Ovary (tissue), 9 donors: ENCODE data around the gene FRY. TPM values are rescaled to one million over a fixed set of nuclear protein-coding genes. Genes with fewer than 3 reads are reported as not detected.
A peak's percentile ranks its signal among the peaks of the same experiment; 100 is the strongest.

Experiments
- DNase-seq, 5 donors: peaks; one replicate each; pipeline ENCODE4 v3.0.0-alpha.2; 2019 to 2020
- H3K27ac ChIP-seq, 2 donors: fragments of 200-600 bp; one replicate each; pipeline versions ENCODE4 v1.5.1 to v1.8.0; 2019 to 2022
- H3K27me3 ChIP-seq: fragments of 200-600 bp; one replicate; pipeline ENCODE4 v1.8.0; 2022
- H3K36me3 ChIP-seq: fragments of 200-600 bp; sonication (generic); one replicate; pipeline ENCODE4 v1.5.1; 2019
- H3K4me1 ChIP-seq: one replicate; pipeline ENCODE4 v1.8.1; 2013; ENCODE audit warnings: mild to moderate bottlenecking, moderate library complexity; ENCODE audit not compliant: insufficient read depth
- H3K4me3 ChIP-seq: fragments of 200-600 bp; sonication (generic); one replicate; pipeline ENCODE4 v1.5.1; 2017
- H3K9me3 ChIP-seq, 2 donors: fragments of 200-600 bp in 1 of 2; sonication (generic) in 1 of 2; one replicate each; pipeline versions ENCODE4 v1.5.1 to v1.8.1; 2013 to 2019; ENCODE audit warnings: mild to moderate bottlenecking in 1 of 2, moderate library complexity in 1 of 2
- EP300 ChIP-seq: sonication (generic); formaldehyde crosslinking; IDR thresholded peaks from one replicate; pipeline ENCODE4 v1.6.1; 2017; ENCODE audit warnings: antibody characterized with exemption
- POLR2A ChIP-seq: fragments of 450-650 bp; IDR thresholded peaks from one replicate; pipeline ENCODE4 v1.6.1; 2017; ENCODE audit warnings: antibody characterized with exemption, mild to moderate bottlenecking, moderate library complexity
- WGBS, 3 donors: extraction: QIAGEN DNeasy Blood & Tissue Kit in 1 of 3; methylation state at CpG; one replicate each; pipeline versions ENCODE4 v1.1.5 to v1.1.7; 2013 to 2017; 5-methylcytosine and 5-hydroxymethylcytosine counted together
- intact Hi-C, 4 donors: fragments of 100-400 bp; cut with DNase I; formaldehyde crosslinking; loops; one replicate each; pipeline versions ENCODE4 v1.11.0 to v1.15.1; 2022 to 2023
- polyA plus RNA-seq, 2 donors: library from polyadenylated mRNA; stranded (reverse); fragments of 200-250 nt in 1 of 2; fragments of 350-450 nt in 1 of 2; fragmentation: Illumina TruSeq in 1 of 2; extraction: RNeasy Lipid Tissue Mini Kit (QIAGEN cat#74804) in 1 of 2; gene quantifications; one replicate each; pipeline ENCODE4 v1.2.3, GENCODE V29; 2013 to 2014
- total RNA-seq, 7 donors: library from RNA; depleted of rRNA in 2 of 7; stranded (reverse); fragments of >200 nt in 2 of 7; fragmentation: NEBNext Ultra II Directional in 3 of 7; extraction: Animal tissue kit (Norgen Biotek cat#: 25700) in 3 of 7; gene quantifications; one replicate each; pipeline versions ENCODE4 v1.1.0 to v1.2.4, GENCODE V29; 2016 to 2023
- TF ChIP-seq, protein P1 (sequence below), 3 donors: fragments of 450-650 bp in 2 of 3; fragments of 200-600 bp in 1 of 3; IDR thresholded peaks; one replicate each; pipeline versions ENCODE4 v1.5.1 to v1.8.0; 2016 to 2022; ENCODE audit warnings: antibody characterized with exemption in 3 of 3, mild to moderate bottlenecking in 1 of 3
- donor health status: DM: no; HTN: no; CAD: no; lungs with moderate emphysema.
- donor health status: DM: no; HTN: no; CAD: no.
- donor health status: Bipolar disorder and iron deficiency.
- donor health status: DM: yes; HTN: yes; CAD: no.
- donor health status: DM: no; HTN: no; CAD: no.
- donor health status: DM: yes; HTN: yes; CAD: no.

The FRY gene
- total and polyA plus RNA-seq, 9 donors = 11.6 to 36.7 (median 19.4) TPM

DNA sequence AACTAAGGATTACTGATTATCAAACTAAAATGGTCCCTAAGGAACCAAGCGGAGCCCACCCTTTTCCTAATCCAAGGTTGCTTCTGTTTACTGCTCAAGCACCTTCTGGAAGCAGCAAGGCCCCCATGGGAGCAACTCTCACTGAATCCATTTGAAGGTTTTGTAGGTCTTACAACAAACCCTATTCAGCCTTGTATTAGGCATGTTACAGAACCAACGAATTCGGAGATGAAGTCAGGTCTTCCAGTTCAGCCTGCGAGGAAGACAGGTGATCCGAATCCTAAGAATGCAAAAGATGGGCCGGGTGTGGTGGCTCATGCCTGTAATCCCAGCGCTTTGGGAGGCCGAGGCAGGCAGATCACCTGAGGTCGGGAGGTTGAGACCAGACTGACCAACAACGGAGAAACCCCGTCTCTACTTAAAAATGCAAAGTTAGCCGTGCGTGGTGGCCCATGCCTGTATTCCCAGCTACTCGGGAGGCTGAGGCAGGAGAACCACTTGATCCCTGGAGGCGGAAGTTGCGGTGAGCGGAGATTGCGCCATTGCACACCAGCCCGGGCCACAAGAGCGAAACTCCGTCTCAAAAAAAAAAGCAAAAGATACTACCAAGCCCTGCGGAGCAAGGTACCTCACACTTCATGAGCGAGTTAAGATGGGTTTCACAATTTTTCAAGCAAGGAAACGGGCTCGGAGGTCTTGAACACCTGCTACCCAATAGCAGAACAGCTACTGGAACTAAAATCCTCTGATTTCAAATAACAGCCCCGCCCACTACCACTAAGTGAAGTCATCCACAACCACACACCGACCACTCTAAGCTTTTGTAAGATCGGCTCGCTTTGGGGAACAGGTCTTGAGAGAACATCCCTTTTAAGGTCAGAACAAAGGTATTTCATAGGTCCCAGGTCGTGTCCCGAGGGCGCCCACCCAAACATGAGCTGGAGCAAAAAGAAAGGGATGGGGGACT is 283.0 kb downstream of the FRY start:
- Histone ChIP-seq H3K27me3 (no peaks in the 10 kb centered on the region), H3K36me3 (no peaks in the 10 kb centered on the region), H3K4me1 (peaks cover 5% of the 10 kb centered on the region), H3K27ac (peak overlapping the region; percentile 45 to 87), H3K9me3 (no peaks in the 10 kb centered on the region), H3K4me3 (peak overlapping the region; percentile 77)
- WGBS, 3 donors = 73 to 77% (median 74%) methylated on average over 32 of the region's 32 CpGs
- no peak for TF ChIP-seq EP300
- no peak for TF ChIP-seq POLR2A
- TF ChIP-seq, protein P1, sequence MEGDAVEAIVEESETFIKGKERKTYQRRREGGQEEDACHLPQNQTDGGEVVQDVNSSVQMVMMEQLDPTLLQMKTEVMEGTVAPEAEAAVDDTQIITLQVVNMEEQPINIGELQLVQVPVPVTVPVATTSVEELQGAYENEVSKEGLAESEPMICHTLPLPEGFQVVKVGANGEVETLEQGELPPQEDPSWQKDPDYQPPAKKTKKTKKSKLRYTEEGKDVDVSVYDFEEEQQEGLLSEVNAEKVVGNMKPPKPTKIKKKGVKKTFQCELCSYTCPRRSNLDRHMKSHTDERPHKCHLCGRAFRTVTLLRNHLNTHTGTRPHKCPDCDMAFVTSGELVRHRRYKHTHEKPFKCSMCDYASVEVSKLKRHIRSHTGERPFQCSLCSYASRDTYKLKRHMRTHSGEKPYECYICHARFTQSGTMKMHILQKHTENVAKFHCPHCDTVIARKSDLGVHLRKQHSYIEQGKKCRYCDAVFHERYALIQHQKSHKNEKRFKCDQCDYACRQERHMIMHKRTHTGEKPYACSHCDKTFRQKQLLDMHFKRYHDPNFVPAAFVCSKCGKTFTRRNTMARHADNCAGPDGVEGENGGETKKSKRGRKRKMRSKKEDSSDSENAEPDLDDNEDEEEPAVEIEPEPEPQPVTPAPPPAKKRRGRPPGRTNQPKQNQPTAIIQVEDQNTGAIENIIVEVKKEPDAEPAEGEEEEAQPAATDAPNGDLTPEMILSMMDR (IDR thresholded peaks at IDR 0.05) = no peak
- intact Hi-C loops = loop anchor here in 3 of 4 donors (5.0 to 10.0 kb wide), 5 partner anchors 282 to 410 kb away; partner anchors contain the start of gene FRY (in 1 of the 3)
- DNase-seq = peak; percentile 12 to 58 (median 39)

DNA sequence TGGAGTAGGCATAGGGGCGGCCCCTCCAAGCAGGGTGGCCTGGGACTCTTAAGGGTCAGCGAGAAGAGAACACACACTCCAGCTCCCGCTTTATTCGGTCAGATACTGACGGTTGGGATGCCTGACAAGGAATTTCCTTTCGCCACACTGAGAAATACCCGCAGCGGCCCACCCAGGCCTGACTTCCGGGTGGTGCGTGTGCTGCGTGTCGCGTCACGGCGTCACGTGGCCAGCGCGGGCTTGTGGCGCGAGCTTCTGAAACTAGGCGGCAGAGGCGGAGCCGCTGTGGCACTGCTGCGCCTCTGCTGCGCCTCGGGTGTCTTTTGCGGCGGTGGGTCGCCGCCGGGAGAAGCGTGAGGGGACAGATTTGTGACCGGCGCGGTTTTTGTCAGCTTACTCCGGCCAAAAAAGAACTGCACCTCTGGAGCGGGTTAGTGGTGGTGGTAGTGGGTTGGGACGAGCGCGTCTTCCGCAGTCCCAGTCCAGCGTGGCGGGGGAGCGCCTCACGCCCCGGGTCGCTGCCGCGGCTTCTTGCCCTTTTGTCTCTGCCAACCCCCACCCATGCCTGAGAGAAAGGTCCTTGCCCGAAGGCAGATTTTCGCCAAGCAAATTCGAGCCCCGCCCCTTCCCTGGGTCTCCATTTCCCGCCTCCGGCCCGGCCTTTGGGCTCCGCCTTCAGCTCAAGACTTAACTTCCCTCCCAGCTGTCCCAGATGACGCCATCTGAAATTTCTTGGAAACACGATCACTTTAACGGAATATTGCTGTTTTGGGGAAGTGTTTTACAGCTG is 283.9 kb downstream of the FRY start, which contains the start of the genes BRCA2 and ZAR1L:
Gene BRCA2, plus strand, starts transcription at position 271 of the 790 bp plus-strand sequence. CDS start 953 bp downstream, outside the sequence.
Gene ZAR1L, minus strand, starts transcription at position 126 of the 790 bp plus-strand sequence. CDS start 3,438 bp downstream, outside the sequence.
- Histone ChIP-seq H3K4me1 (peaks cover 5% of the 10 kb centered on the region), H3K9me3 (no peaks in the 10 kb centered on the region), H3K27me3 (no peaks in the 10 kb centered on the region), H3K4me3 (peak within 1 kb of the TSS; percentile 77), H3K27ac (peak within 1 kb of the TSS; percentile 45 to 87), H3K36me3 (no peaks in the 10 kb centered on the region)
- 0 to 1% (median 0%) methylated on average over 58 to 60 of the region's 60 CpGs for WGBS, 3 donors
- TF ChIP-seq POLR2A (peak; percentile 34), EP300 (no peak)
- peak; percentile 79 to 92 (median 87) for DNase-seq
- intact Hi-C loops = loop anchor here in 2 of 4 donors (10.0 kb wide), 3 partner anchors 291 to 411 kb away; no protein-coding TSS in a partner anchor

DNA sequence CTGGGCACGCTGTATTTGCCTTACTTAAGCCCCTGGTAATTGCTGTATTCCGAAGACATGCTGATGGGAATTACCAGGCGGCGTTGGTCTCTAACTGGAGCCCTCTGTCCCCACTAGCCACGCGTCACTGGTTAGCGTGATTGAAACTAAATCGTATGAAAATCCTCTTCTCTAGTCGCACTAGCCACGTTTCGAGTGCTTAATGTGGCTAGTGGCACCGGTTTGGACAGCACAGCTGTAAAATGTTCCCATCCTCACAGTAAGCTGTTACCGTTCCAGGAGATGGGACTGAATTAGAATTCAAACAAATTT is 284.4 kb downstream of the FRY start:
- peaks cover 5% of the 10 kb centered on the region for H3K4me1 ChIP-seq
- H3K27me3 ChIP-seq = no peaks in the 10 kb centered on the region
- no peaks in the 10 kb centered on the region for H3K9me3 ChIP-seq
- H3K27ac ChIP-seq = no peak overlapping the region
- H3K4me3 ChIP-seq = peak overlapping the region; percentile 77
- H3K36me3 ChIP-seq = no peaks in the 10 kb centered on the region
- intact Hi-C loops = loop anchor here in 2 of 4 donors (10.0 kb wide), 3 partner anchors 291 to 411 kb away; no protein-coding TSS in a partner anchor
- WGBS, 3 donors = 0 to 1% (median 0%) methylated on average over 13 of the region's 13 CpGs
- TF ChIP-seq, protein P1 (IDR thresholded peaks at IDR 0.05) = no peak
- TF ChIP-seq POLR2A (no peak), EP300 (no peak)
- DNase-seq = no peak

DNA sequence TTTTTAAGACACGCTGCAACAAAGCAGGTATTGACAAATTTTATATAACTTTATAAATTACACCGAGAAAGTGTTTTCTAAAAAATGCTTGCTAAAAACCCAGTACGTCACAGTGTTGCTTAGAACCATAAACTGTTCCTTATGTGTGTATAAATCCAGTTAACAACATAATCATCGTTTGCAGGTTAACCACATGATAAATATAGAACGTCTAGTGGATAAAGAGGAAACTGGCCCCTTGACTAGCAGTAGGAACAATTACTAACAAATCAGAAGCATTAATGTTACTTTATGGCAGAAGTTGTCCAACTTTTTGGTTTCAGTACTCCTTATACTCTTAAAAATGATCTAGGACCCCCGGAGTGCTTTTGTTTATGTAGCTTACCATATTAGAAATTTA is 284.9 kb downstream of the FRY start:
- no peak for TF ChIP-seq POLR2A
- TF ChIP-seq, protein P1 (IDR thresholded peaks at IDR 0.05) = no peak
- TF ChIP-seq EP300 = no peak
- 55 to 68% (median 64%) methylated on average over 6 of the region's 6 CpGs for WGBS, 3 donors
- Histone ChIP-seq H3K4me1 (peaks cover 5% of the 10 kb centered on the region), H3K27ac (no peak overlapping the region), H3K4me3 (no peak overlapping the region), H3K27me3 (no peaks in the 10 kb centered on the region), H3K36me3 (no peaks in the 10 kb centered on the region), H3K9me3 (no peaks in the 10 kb centered on the region)
- DNase-seq = no peak
- intact Hi-C loops = loop anchor here in 2 of 4 donors (10.0 kb wide), 3 partner anchors 292 to 412 kb away; no protein-coding TSS in a partner anchor
